NCI-H1092 (cell line): ENCODE results near the gene SYTL2.

Source experiments
- DNase-seq: peaks from one replicate; lab custom pipeline; 2025; lab: John Stamatoyannopoulos, UW

SYTL2 gene

DNA sequence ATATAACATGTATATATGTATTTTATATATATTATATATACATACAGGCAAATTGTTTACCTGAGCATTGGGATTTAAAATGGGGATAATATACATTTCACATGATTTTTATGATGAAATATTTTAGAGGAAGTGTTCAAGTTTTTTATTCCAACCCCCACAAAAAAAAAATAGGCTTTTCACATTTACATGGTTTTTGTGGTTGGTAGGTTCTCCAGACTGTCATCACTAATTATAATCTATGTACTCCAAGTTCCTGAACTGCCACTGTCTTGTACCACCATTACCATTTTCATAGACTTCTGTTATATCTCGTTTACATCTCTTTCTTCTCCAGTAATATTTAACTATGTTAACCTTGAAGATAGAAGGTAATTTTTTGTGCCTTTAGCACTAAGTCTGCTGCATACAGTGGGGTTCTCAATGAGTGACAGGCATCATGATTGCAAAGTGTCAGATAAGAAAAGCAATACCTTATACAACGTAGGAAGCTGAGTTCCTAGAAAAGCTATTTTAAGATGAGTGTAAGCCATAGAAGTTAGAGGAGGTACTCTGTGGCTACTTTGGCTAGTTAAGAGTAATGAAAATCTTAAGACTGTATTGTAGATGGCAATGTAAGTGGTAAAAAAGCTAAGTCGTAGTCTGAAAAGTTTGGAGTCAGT lies 158.0 kb downstream of the SYTL2 start:
- DNase-seq, result no peak

- DNase-seq, result no peak
Measured at GRCh38 chr11:85651118-85651517, 159.8 kb downstream of the SYTL2 start.

DNA sequence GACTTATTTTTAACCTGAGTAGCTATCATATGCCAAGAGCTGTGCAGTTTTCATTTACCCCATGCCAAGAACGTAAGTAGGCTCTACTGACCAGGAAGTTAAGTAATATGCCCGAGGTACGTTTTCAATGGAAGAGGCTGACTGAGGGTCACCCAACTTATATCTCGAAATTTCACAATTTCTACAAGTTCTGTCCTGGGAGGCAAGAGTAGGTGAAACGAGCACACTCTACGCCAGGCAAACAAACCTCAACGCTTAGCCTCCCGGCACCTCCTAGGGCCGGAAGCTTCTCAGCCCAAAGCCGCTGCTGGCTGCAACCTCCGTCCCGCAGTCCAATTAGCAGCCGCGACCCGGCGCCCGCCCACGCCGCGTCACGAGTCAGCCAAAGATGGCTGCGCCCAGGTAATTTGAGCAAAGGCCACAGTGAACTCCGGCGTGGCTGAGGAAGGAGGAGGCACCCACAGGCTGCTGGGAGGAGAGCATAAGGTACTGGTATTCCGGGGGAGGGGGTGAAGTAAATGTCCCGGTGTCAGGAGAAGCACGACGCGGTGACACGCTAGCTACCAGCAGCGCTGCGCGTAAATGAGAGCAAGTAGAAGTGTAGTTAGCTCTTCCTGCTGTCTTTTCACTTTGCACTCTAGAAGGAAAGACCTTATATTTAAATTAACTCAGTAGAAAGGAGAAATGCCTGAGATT lies 163.2 kb downstream of the SYTL2 start, which contains the start of gene TMEM126A:
Gene TMEM126A, plus strand, starts transcription at position 364 of the 696 bp plus-strand sequence. CDS start 2,289 bp downstream, outside the sequence.
- peak; percentile 89 for DNase-seq

GRCh38 chr11:85647078-85647477 lies 163.9 kb downstream of the SYTL2 start:
- no peak for DNase-seq
